GM21515 (cell line): ENCODE data around the gene NECTIN3.
A peak's percentile ranks its signal among the peaks of the same experiment; 100 is the strongest.

ENCODE experiments used
- ATAC-seq: cut with Tn5 transposase; IDR thresholded peaks from one replicate; pipeline ENCODE4 v1.9.1; 2021; ENCODE audit not compliant: unreplicated experiment

NECTIN3 gene

GRCh38 chr3:111197485-111197884, 125.9 kb downstream of the NECTIN3 start:
- ATAC-seq, result no peak

- no peak for ATAC-seq
Measured at GRCh38 chr3:111200027-111200426, 128.4 kb downstream of the NECTIN3 start.

DNA sequence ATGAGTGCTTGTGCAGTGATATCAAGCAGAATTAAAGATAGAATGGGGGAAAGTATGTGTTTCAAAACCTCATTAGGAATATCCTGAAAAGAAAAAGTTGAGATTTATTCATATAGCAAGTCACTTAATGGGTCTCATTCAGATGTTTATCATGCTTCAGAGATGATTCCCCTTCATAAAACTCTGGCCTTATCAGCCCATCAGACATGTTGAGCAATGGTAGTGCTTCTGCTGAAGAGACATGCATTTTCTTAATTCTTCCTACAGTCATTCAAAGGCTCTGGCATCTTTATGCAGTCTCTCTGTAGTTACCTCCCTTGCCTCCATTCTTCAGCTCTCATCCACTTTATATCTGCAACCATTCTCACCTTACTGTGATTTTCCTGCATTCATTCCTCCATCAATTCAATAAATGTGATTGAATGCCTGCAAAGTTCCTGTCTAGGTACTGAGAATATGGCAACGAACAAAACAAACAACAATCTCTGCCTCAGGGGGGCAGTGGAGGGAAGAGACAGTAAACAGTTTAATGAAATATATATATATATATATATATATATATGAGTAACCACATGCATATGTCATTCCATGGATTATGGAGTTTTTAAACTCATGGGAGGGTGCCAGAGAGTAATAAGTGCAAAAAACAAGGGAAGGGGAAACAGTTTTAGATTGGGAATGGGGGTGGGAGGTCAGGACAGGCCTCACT, 138.5 kb downstream of the NECTIN3 start:
- no peak for ATAC-seq

GRCh38 chr3:111210866-111211564, 139.4 kb downstream of the NECTIN3 start:
- ATAC-seq, result no peak

- no peak for ATAC-seq
Measured at GRCh38 chr3:111212511-111212910, 140.9 kb downstream of the NECTIN3 start.

GRCh38 chr3:111215481-111215880, 143.9 kb downstream of the NECTIN3 start:
- ATAC-seq, result no peak

GRCh38 chr3:111218615-111219014, 147.0 kb downstream of the NECTIN3 start:
- ATAC-seq, result no peak

- no peak for ATAC-seq
Measured at GRCh38 chr3:111227216-111227615, 155.6 kb downstream of the NECTIN3 start.

DNA sequence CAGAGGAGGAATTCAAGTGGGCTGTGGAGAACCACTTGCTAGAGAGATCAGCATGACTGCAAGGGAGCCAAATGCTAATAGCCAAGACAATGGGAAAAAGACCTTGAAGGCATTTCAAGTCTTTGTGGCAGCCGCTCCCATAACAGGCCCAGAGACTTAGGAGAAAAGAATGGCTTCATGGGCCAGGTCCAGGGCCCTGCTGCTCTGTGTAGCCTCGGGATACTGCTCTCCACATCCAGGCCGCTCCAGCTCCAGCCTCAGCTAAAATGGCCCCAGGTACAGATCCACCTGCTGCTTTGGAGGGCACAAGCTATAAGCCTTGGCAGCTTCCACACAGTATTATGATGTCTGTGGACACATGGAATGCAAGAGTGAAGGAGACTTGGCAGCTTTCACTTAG, 157.7 kb downstream of the NECTIN3 start:
- ATAC-seq, result no peak

DNA sequence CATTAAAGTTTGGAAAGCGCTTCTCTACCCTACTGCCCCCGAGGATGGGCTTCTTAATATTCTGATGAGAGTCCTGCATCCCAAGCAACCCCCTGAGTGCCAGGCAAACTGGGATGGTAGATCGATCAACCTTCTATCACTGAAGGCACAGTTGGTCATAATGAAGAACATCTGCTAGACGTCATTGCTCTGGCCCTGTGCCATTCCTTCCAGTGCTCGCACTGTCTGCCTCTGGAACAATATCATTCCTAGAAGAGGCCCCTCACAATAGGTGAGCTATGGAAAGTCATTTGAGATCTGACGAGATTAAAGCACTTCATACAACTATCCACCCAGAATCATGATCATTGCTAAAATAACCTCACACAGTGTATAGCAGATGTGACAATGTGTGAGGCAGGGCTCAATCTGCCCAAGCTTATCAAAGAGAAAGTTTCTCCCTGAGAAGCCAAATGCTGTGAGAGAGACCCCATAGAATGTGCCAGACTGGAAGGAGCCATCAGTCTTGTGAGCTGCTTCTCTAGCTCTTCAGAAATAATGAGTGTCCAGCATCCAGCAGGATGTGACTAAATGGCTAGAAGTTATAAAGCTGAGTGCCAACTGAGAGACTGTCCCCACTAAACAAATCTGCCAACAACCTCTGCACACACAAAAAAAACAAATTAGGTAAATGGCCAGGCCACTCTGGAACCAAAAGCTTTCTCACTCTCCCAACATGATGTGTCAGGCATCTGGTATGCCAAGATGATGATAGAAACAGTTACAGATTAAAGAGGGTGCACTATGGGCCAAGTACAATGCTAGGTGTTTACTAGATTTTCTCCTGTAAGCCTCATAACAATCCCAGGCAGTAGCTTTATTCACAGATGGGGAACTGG, 165.5 kb downstream of the NECTIN3 start:
- ATAC-seq, result no peak

DNA sequence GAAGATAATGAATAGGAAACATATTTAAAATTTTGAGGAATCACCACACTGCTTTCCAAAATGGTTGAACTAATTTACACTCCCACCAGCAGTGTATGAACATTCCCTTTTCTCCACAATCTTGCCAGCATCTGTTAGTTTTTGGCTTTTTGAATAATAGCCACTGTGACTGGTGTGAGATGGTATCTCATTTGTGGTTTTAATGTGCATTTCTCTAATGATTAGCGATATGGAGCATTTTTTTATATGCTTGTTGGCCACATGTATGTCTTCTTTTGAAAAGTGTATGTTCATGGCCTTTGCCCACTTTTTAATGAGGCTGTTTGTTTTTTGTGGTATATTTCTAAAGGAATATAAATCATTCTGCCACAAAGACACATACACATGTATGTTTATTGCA, 166.3 kb downstream of the NECTIN3 start:
- no peak for ATAC-seq

GRCh38 chr3:111238885-111239284, 167.3 kb downstream of the NECTIN3 start:
- peak; percentile 96 for ATAC-seq

GRCh38 chr3:111241960-111242359, 170.3 kb downstream of the NECTIN3 start:
- ATAC-seq, result no peak
